Colonic mucosa (tissue), 4 donors: ENCODE measurements around the gene LINGO1. TPM values are rescaled to one million over a fixed set of nuclear protein-coding genes. Genes with fewer than 3 reads are reported as not detected.

ENCODE experiments used
- DNase-seq: peaks from one replicate; pipeline ENCODE4 v3.0.0-alpha.2; 2020
- H3K27ac ChIP-seq: fragments of 200-600 bp; one replicate; pipeline ENCODE4 v1.8.0; 2021
- H3K27me3 ChIP-seq: fragments of 200-600 bp; one replicate; pipeline ENCODE4 v1.8.0; 2021
- H3K36me3 ChIP-seq: fragments of 200-600 bp; one replicate; pipeline ENCODE4 v1.8.0; 2021
- H3K4me1 ChIP-seq: fragments of 200-600 bp; one replicate; pipeline ENCODE4 v1.8.0; 2021; ENCODE audit warnings: mild to moderate bottlenecking
- H3K4me3 ChIP-seq: fragments of 200-600 bp; one replicate; pipeline ENCODE4 v1.8.0; 2021
- H3K9ac ChIP-seq, 2 donors: one replicate each; pipeline ENCODE4 v1.7.0; 2013; ENCODE audit warnings: control low read depth in 2 of 2, low read depth in 2 of 2, low read length in 2 of 2
- H3K9me3 ChIP-seq: fragments of 200-600 bp; one replicate; pipeline ENCODE4 v1.8.0; 2021
- intact Hi-C: fragments of 100-400 bp; cut with DNase I; formaldehyde crosslinking; loops from one replicate; pipeline ENCODE4 v1.14.1; 2022
- total RNA-seq, 2 donors: library from RNA; stranded (reverse); fragmentation: NEBNext Ultra II Directional in 1 of 2; extraction: Animal tissue kit (Norgen Biotek cat#: 25700) in 1 of 2; gene quantifications; one replicate each; pipeline ENCODE4 v1.2.1, GENCODE V29; 2021
- TF ChIP-seq, protein P1 (sequence below): fragments of 200-600 bp; IDR thresholded peaks from one replicate; pipeline ENCODE4 v1.8.0; 2022; ENCODE audit warnings: antibody characterized with exemption, mild to moderate bottlenecking
- donor health status: healthy.
- donor health status: DM: no; HTN: no; CAD: no.
- donor health status: DM: no; HTN: no; CAD: no.

Gene LINGO1
- total RNA-seq, 2 donors from 2014 or later = 0.79 to 1.1 TPM

DNA sequence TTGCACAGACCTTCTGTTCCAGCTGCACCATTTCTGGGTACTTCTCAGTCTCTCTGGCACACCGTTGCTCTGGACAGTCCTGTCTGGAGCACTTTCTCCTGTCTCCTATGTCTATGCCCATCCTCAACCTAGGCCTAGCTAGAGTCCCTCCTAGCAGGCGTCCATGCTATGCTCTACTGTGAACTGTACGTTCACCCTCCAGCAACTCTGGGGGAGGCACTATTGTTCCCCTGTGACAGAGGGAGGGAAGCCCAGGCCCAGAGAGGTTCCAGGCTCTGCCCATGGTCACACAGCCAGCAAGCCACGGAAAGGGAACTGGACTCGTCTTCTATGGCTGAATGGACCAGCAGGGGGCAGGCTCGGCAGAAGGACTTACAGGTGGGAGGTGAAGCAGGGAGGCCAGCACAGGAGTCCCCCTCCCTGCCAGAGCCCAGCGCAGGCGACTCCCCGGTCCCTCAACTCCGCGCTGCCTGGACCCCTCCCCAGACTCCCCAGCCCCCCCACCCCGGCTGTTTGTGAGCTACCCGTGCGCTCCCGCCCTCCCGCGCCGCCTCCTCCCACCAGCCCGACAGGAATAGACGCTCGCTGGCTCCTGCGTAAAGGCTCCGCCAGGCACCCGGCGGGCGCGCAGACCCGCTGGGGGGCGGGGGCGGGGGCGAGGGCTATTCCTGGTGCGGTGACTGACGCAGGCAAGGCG, 1.7 kb upstream of the LINGO1 start:
- Histone ChIP-seq H3K4me3 (no peak overlapping the region), H3K9me3 (no peaks in the 10 kb centered on the region), H3K9ac (no peak overlapping the region), H3K36me3 (no peaks in the 10 kb centered on the region), H3K4me1 (peaks cover 8% of the 10 kb centered on the region), H3K27me3 (peaks cover 34% of the 10 kb centered on the region), H3K27ac (no peak overlapping the region)
- intact Hi-C loops = loop anchor here (10.0 kb wide), 1 partner anchor 240 kb away; no protein-coding TSS in a partner anchor
- TF ChIP-seq, protein P1, sequence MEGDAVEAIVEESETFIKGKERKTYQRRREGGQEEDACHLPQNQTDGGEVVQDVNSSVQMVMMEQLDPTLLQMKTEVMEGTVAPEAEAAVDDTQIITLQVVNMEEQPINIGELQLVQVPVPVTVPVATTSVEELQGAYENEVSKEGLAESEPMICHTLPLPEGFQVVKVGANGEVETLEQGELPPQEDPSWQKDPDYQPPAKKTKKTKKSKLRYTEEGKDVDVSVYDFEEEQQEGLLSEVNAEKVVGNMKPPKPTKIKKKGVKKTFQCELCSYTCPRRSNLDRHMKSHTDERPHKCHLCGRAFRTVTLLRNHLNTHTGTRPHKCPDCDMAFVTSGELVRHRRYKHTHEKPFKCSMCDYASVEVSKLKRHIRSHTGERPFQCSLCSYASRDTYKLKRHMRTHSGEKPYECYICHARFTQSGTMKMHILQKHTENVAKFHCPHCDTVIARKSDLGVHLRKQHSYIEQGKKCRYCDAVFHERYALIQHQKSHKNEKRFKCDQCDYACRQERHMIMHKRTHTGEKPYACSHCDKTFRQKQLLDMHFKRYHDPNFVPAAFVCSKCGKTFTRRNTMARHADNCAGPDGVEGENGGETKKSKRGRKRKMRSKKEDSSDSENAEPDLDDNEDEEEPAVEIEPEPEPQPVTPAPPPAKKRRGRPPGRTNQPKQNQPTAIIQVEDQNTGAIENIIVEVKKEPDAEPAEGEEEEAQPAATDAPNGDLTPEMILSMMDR = peak; percentile 40
- DNase-seq = peak; percentile 91

GRCh38 chr15:77633913-77634265, 1.2 kb upstream of the LINGO1 start:
- Histone ChIP-seq H3K4me3 (no peak overlapping the region), H3K27ac (no peak overlapping the region), H3K27me3 (peaks cover 34% of the 10 kb centered on the region), H3K9ac (no peak overlapping the region), H3K9me3 (no peaks in the 10 kb centered on the region), H3K4me1 (peaks cover 8% of the 10 kb centered on the region), H3K36me3 (no peaks in the 10 kb centered on the region)
- TF ChIP-seq, protein P1 = no peak
- no peak for DNase-seq
- intact Hi-C loops = loop anchor here (2.0 to 10.0 kb wide), 2 partner anchors 187 to 241 kb away; no protein-coding TSS in a partner anchor

DNA sequence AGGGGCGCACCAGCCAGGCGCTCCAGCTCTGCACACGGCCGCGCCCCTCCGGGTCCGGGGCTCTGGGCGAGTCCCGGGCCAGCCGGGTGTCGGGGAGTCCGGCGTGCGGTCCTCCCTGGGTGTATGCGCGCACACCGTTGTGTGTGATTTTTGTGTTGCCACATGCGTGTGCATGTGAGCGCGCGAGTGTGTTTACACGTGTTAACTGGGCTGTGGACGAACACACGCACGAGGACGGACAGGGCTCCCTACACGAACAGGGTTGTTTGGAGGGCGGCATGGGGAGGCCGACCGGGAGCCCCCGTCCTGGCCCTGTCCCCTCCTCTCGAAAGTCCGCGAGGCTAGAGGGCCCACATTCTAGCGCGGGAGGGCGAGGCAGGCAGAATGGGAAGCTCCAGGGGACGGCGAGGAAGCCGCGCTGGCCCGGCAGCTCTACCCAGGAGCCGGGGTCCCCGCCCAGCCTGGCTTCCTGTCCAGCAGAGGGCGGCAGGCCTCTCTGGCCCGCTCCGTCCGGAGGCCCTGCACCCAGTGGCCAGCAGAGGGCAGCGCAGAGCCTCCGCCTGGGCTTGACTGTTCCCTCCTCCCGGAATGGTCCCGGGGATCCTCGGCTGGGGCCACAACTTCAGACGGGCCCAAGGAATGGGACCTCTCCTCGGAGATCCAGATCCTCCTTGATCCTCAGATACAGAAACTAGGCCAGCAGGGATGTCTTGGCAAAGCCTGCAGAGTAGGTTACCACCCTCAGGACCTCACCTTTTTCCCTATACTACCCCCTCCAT, 611 bp upstream of the LINGO1 start:
- H3K9ac ChIP-seq = peak overlapping the region in 1 of 2 donors; percentile 27
- TF ChIP-seq, protein P1 = peak; percentile 99
- H3K4me1 ChIP-seq = peaks cover 8% of the 10 kb centered on the region
- H3K27ac ChIP-seq = no peak overlapping the region
- H3K27me3 ChIP-seq = peaks cover 34% of the 10 kb centered on the region
- peak; percentile 91 for DNase-seq
- H3K9me3 ChIP-seq = no peaks in the 10 kb centered on the region
- intact Hi-C loops = loop anchor here (2.0 to 10.0 kb wide), 2 partner anchors 187 to 241 kb away; no protein-coding TSS in a partner anchor
- H3K4me3 ChIP-seq = peak overlapping the region; percentile 40
- no peaks in the 10 kb centered on the region for H3K36me3 ChIP-seq

DNA sequence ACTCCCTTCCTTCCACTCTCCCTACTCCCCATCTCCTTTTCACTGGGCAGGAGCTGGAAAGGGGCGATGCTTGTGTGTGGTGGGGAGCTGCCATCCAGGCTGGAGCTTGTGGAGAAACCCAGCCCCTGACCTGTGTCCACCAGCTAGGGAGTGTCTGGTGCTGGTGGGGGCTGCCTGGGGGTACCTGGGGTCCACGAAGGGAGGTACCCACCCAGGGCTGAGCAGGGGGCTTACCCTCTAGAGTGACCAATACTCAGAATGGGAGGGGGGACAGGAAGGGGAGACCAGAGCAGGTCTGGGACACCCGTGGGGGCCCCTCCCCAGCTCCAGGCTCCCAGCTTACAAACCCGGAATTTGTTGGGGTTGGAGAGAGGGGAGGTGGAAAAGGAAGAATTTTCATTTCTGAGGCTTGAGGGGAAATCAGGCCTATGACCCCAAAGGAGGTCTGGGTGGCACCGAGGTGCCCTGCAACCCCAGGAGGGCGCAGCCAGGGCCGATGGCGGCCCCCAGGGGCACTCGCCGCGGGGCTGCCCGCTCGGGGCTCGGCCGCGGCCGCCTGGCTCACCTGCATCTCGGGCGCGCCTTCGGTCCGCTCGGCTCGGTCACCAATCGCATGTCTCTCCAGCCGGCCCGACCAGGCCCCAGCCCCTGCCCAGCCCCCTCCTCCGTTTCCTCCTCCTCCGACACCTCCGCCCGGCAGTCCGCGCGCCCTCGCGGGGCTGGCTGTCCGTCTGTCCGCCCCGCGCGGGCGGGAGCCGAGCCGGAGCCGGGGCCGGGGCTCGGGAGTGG, 773 bp downstream of the LINGO1 start:
- Histone ChIP-seq H3K27me3 (peaks cover 34% of the 10 kb centered on the region), H3K9ac (no peak overlapping the region), H3K4me1 (peaks cover 8% of the 10 kb centered on the region), H3K36me3 (no peaks in the 10 kb centered on the region), H3K27ac (no peak overlapping the region), H3K4me3 (no peak overlapping the region), H3K9me3 (no peaks in the 10 kb centered on the region)
- DNase-seq = no peak
- intact Hi-C loops = loop anchor here (2.0 to 10.0 kb wide), 2 partner anchors 189 to 243 kb away; no protein-coding TSS in a partner anchor
- TF ChIP-seq, protein P1 = no peak
